GM12878 (cell line): ENCODE data around the gene C1orf174. TPM values are rescaled to one million over a fixed set of nuclear protein-coding genes. Genes with fewer than 3 reads are reported as not detected.

Experiments
- BCL11A ChIP-seq: IDR thresholded peaks from 2 replicates; pipeline ENCODE4 v1.6.1; 2011; ENCODE audit warnings: low read depth, low read length
- BCLAF1 ChIP-seq: fragments of 450-650 bp; IDR thresholded peaks from 2 replicates; pipeline ENCODE4 v1.6.1; 2017; ENCODE audit warnings: antibody characterized with exemption, mild to moderate bottlenecking, moderate library complexity
- CBX5 ChIP-seq: sonication (generic); IDR thresholded peaks from 2 replicates; pipeline ENCODE4 v1.6.1; 2016; ENCODE audit warnings: low read depth, moderate library complexity, mild to moderate bottlenecking, inconsistent platforms
- CREM ChIP-seq: IDR thresholded peaks from 2 replicates; pipeline ENCODE4 v1.6.1; 2014; ENCODE audit warnings: antibody characterized with exemption, low read depth
- EED ChIP-seq: sonication (generic); IDR thresholded peaks from 2 replicates; pipeline ENCODE4 v1.6.1; 2016; ENCODE audit warnings: antibody characterized with exemption, low read depth
- ETV6 ChIP-seq, 2 experiments: fragments of 450-650 bp in 1 of 2; IDR thresholded peaks in 1 of 2; conservative IDR thresholded peaks in 1 of 2; 2 replicates each; pipeline ENCODE4 v1.6.1; 2014; ENCODE audit warnings: antibody characterized with exemption in 1 of 2, borderline replicate concordance in 1 of 2, low read depth in 1 of 2, mild to moderate bottlenecking in 1 of 2, moderate library complexity in 1 of 2
- HCFC1 ChIP-seq: fragments of 150-350 bp; IDR thresholded peaks from 2 replicates; pipeline ENCODE4 v1.6.1; 2014; ENCODE audit warnings: low read length
- HDGF ChIP-seq: fragments of 450-650 bp; IDR thresholded peaks from 2 replicates; pipeline ENCODE4 v1.6.1; 2016; ENCODE audit warnings: antibody characterized with exemption
- IKZF2 ChIP-seq, 2 experiments: fragments of 450-650 bp; IDR thresholded peaks; 2 replicates each; pipeline ENCODE4 v1.6.1; 2017; ENCODE audit warnings: mild to moderate bottlenecking in 2 of 2, moderate library complexity in 2 of 2
- KAT2A ChIP-seq: conservative IDR thresholded peaks from 2 replicates; pipeline ENCODE4 v1.6.1; 2011; ENCODE audit warnings: low read depth, low read length; ENCODE audit not compliant: control insufficient read depth
- MTA3 ChIP-seq: IDR thresholded peaks from 2 replicates; pipeline ENCODE4 v1.6.1; 2012; ENCODE audit warnings: low read length, inconsistent platforms, borderline replicate concordance
- MXI1 ChIP-seq: fragments of 150-350 bp; IDR thresholded peaks from 2 replicates; pipeline ENCODE4 v1.6.1; 2011; ENCODE audit warnings: low read depth, mild to moderate bottlenecking, inconsistent platforms, low read length, improper control_type of control experiment
- MYB ChIP-seq: fragments of 150-350 bp; IDR thresholded peaks from 2 replicates; pipeline ENCODE4 v1.6.1; 2014; ENCODE audit warnings: mild to moderate bottlenecking, low read depth, low read length, borderline replicate concordance
- NRF1 ChIP-seq: conservative IDR thresholded peaks from 2 replicates; pipeline ENCODE4 v1.6.1; 2011; ENCODE audit warnings: mild to moderate bottlenecking, low read depth, low read length, improper control_type of control experiment
- PBX3 ChIP-seq: IDR thresholded peaks from 2 replicates; pipeline ENCODE4 v1.6.1; 2011; ENCODE audit warnings: mild to moderate bottlenecking, low read depth, low read length, moderate library complexity; ENCODE audit not compliant: insufficient replicate concordance
- POLR2AphosphoS5 ChIP-seq: IDR thresholded peaks from 2 replicates; pipeline ENCODE4 v1.6.1; 2011; ENCODE audit warnings: mild to moderate bottlenecking, low read length, inconsistent platforms
- SIX5 ChIP-seq: IDR thresholded peaks from 2 replicates; pipeline ENCODE4 v1.6.1; 2011; ENCODE audit warnings: mild to moderate bottlenecking, low read depth, low read length, moderate library complexity; ENCODE audit not compliant: severe bottlenecking
- SKIL ChIP-seq: fragments of 450-650 bp; IDR thresholded peaks from 2 replicates; pipeline ENCODE4 v1.6.1; 2017; ENCODE audit warnings: mild to moderate bottlenecking, low read depth, inconsistent platforms; ENCODE audit not compliant: poor library complexity, severe bottlenecking
- YY1 ChIP-seq: IDR thresholded peaks from 2 replicates; pipeline ENCODE4 v1.6.1; 2011; ENCODE audit warnings: low read depth, mild to moderate bottlenecking, low read length
- ZBTB4 ChIP-seq: fragments of 450-650 bp; formaldehyde crosslinking; IDR thresholded peaks from 2 replicates; pipeline ENCODE4 v1.4.0; 2022; ENCODE audit warnings: mild to moderate bottlenecking, moderate library complexity
- ZSCAN29 ChIP-seq: fragments of 450-650 bp; IDR thresholded peaks from 2 replicates; pipeline ENCODE4 v1.6.1; 2017; ENCODE audit warnings: mild to moderate bottlenecking, moderate library complexity
- polyA plus RNA-seq, 11 experiments: library from polyadenylated mRNA; depleted of rRNA in 4 of 11; unstranded in 6 of 11; stranded (reverse) in 5 of 11; fragments of >200 nt; fragmentation: Nextera tagmentation in 4 of 11; fragmentation: Illumina TruSeq in 1 of 11; extraction: Ambion mirVana in 4 of 11; extraction: Trizol in 1 of 11; gene quantifications; 1 replicate in 1 of 11; 2 replicates in 10 of 11; pipeline versions ENCODE4 v1.2.1 to v1.2.3, GENCODE V29; 2011 to 2016; ENCODE audit warnings: inconsistent platforms in 2 of 11, missing spikeins in 2 of 11, low read depth in 1 of 11
- total RNA-seq, 4 experiments: library from RNA; depleted of rRNA in 3 of 4; stranded (reverse); fragments of >200 nt in 3 of 4; fragmentation: Illumina TruSeq in 1 of 4; extraction: Trizol in 1 of 4; gene quantifications; 2 replicates each; pipeline versions ENCODE4 v1.2.1 to v1.2.3, GENCODE V29; 2013 to 2021

C1orf174 gene
- total and polyA plus RNA-seq, 10 of the 15 experiments (the other 5 are each of a cell fraction or from before 2014, with no cell fraction given) = 17.5 to 35.4 (median 25.1) TPM

GRCh38 chr1:3900969-3901529 lies 977 bp upstream of the C1orf174 start (continued):
- TF ChIP-seq ZBTB4 (CRISPR knock-in tag) (no peak), YY1 (peak; percentile 78), MXI1 (peak; percentile 34; the same call in 1 of the 2 replicates), KAT2A (no peak), BCLAF1 (no peak), CBX5 (no peak), CREM (peak; percentile 34; the same call in 1 of the 2 replicates), MTA3 (no peak), HDGF (peak; percentile 93; the same call in 1 of the 2 replicates), BCL11A (no peak), POLR2AphosphoS5 (no peak), EED (no peak), PBX3 (peak; percentile 79), SIX5 (peak; percentile 40), NRF1 (no peak), ETV6 (conservative IDR thresholded peaks at IDR 0.05 in 1 of 2, IDR thresholded peaks at IDR 0.05 in 1 of 2; ENCODE audit: borderline replicate concordance in 1 of 2, low read depth in 1 of 2) (no peak), IKZF2 (IDR thresholded peaks at IDR 0.05) (no peak), ZSCAN29 (no peak), MYB (no peak), HCFC1 (peak; percentile 32; the same call in 1 of the 2 replicates), SKIL (no peak)
